H1 (cell line): ENCODE measurements around the gene TMEM183A. TPM values are rescaled to one million over a fixed set of nuclear protein-coding genes. Genes with fewer than 3 reads are reported as not detected.

Source experiments
- CTCF ChIA-PET: fragments of 300-600 bp; sonication (Branson Sonifier 250); formaldehyde crosslinking; loops from one replicate; lab custom pipeline; 2021; ENCODE audit not compliant: partially characterized antibody; lab: Charles Lee
- POLR2A ChIA-PET: fragments of 300-600 bp; sonication (Branson Sonifier 250); formaldehyde crosslinking; loops from one replicate; lab custom pipeline; 2021; ENCODE audit warnings: inconsistent platforms; ENCODE audit not compliant: partially characterized antibody; lab: Charles Lee
- DNase-seq, 2 experiments: peaks; one replicate each; pipeline versions ENCODE4 v3.0.0 to v3.0.0-alpha.2; 2010 to 2022; ENCODE audit warnings: low spot score in 2 of 2, low read depth in 1 of 2, mixed read lengths in 1 of 2
- FAIRE-seq: peaks from 2 replicates; lab custom pipeline; 2011; peaks lifted over from hg19 to GRCh38; lab: Jason Lieb, UNC
- H2AFZ ChIP-seq: 2 replicates; pipeline ENCODE4 v1.8.1; 2012; ENCODE audit warnings: low read length, inconsistent platforms
- H2AK5ac ChIP-seq: 2 replicates; pipeline ENCODE4 v1.6.1; 2013; ENCODE audit warnings: low read depth, low read length
- H2BK120ac ChIP-seq: replicated peaks from 2 replicates; pipeline ENCODE3; 2013; ENCODE audit warnings: low read depth, low read length, inconsistent platforms
- H2BK12ac ChIP-seq: 2 replicates; pipeline ENCODE4 v1.6.1; 2013; ENCODE audit warnings: low read depth, low read length
- H2BK15ac ChIP-seq: 2 replicates; pipeline ENCODE4 v1.6.1; 2013; ENCODE audit warnings: low read length
- H2BK20ac ChIP-seq: 2 replicates; pipeline ENCODE4 v1.6.1; 2013; ENCODE audit warnings: low read length
- H2BK5ac ChIP-seq: 2 replicates; pipeline ENCODE4 v1.6.1; 2013; ENCODE audit warnings: low read depth, low read length
- H3K14ac ChIP-seq: 2 replicates; pipeline ENCODE4 v1.6.1; 2013; ENCODE audit warnings: inconsistent platforms; ENCODE audit not compliant: insufficient read length
- H3K18ac ChIP-seq: 2 replicates; pipeline ENCODE4 v1.6.1; 2013; ENCODE audit warnings: low read length; ENCODE audit errors: extremely low read depth
- H3K23ac ChIP-seq: 2 replicates; pipeline ENCODE4 v1.6.1; 2013; ENCODE audit warnings: inconsistent platforms; ENCODE audit not compliant: insufficient read length
- H3K23me2 ChIP-seq: 2 replicates; pipeline ENCODE4 v1.6.1; 2013; ENCODE audit warnings: low read depth, low read length
- H3K27ac ChIP-seq: 2 replicates; pipeline ENCODE4 v1.6.1; 2011; ENCODE audit warnings: low read depth, low read length, inconsistent platforms
- H3K27me3 ChIP-seq, 4 experiments: replicated peaks in 1 of 4; 1 replicate in 1 of 4; 2 replicates in 3 of 4; pipeline versions ENCODE4 v1.6.1 to v1.8.1; 2011 to 2013; ENCODE audit warnings: low read length in 3 of 4, mild to moderate bottlenecking in 3 of 4, inconsistent platforms in 2 of 4, mixed read lengths in 2 of 4, moderate library complexity in 1 of 4; ENCODE audit not compliant: control insufficient read depth in 3 of 4, insufficient read depth in 3 of 4; ENCODE audit errors: extremely low read depth in 1 of 4
- H3K36me3 ChIP-seq, 4 experiments: 2 replicates each; pipeline versions ENCODE4 v1.6.1 to v1.8.1; 2011 to 2013; ENCODE audit warnings: mild to moderate bottlenecking in 4 of 4, low read length in 3 of 4, moderate library complexity in 2 of 4, control low read depth in 1 of 4, inconsistent platforms in 1 of 4; ENCODE audit not compliant: insufficient read depth in 4 of 4, control insufficient read depth in 2 of 4
- H3K4ac ChIP-seq: replicated peaks from 2 replicates; pipeline ENCODE3; 2013; ENCODE audit warnings: low read length, low read depth, mixed read lengths, inconsistent platforms; ENCODE audit not compliant: insufficient read length
- H3K4me1 ChIP-seq, 4 experiments: replicated peaks in 1 of 4; 1 replicate in 1 of 4; 2 replicates in 3 of 4; pipeline versions ENCODE4 v1.6.1 to v1.8.1; 2011 to 2013; ENCODE audit warnings: low read length in 3 of 4, inconsistent platforms in 2 of 4, mixed read lengths in 1 of 4; ENCODE audit not compliant: insufficient read depth in 4 of 4, control insufficient read depth in 3 of 4
- H3K4me2 ChIP-seq, 2 experiments: 2 replicates each; pipeline versions ENCODE4 v1.6.1 to v1.8.1; 2011 to 2013; ENCODE audit warnings: low read depth in 2 of 2, low read length in 2 of 2, control low read depth in 1 of 2, inconsistent platforms in 1 of 2, mild to moderate bottlenecking in 1 of 2; ENCODE audit not compliant: insufficient read depth in 1 of 2
- H3K4me3 ChIP-seq, 4 experiments: fragments of 200-600, 300-600 bp in 1 of 4; sonication (generic), shearing (Covaris generic), sonication (Bioruptor Twin) in 1 of 4; 2 replicates each; pipeline versions ENCODE4 v1.5.1 to v1.8.1; 2011 to 2016; ENCODE audit warnings: low read length in 4 of 4, low read depth in 3 of 4, control low read depth in 2 of 4, inconsistent platforms in 2 of 4, mild to moderate bottlenecking in 2 of 4, mixed read lengths in 1 of 4, moderate library complexity in 1 of 4; ENCODE audit not compliant: insufficient read depth in 2 of 4; ENCODE audit errors: extremely low read depth in 1 of 4
- H3K56ac ChIP-seq: replicated peaks from 2 replicates; pipeline ENCODE3; 2013; ENCODE audit warnings: low read depth, mild to moderate bottlenecking, mixed read lengths, low read length, inconsistent platforms; ENCODE audit not compliant: insufficient read length
- H3K79me1 ChIP-seq: 2 replicates; pipeline ENCODE4 v1.6.1; 2013; ENCODE audit warnings: low read depth, low read length, control low read depth
- H3K79me2 ChIP-seq, 2 experiments: 2 replicates each; pipeline versions ENCODE4 v1.6.1 to v1.8.1; 2012 to 2013; ENCODE audit warnings: low read length in 2 of 2, mild to moderate bottlenecking in 2 of 2, inconsistent platforms in 1 of 2; ENCODE audit not compliant: insufficient read depth in 2 of 2, control insufficient read depth in 1 of 2
- H3K9ac ChIP-seq, 4 experiments: replicated peaks in 1 of 4; 1 replicate in 1 of 4; 2 replicates in 3 of 4; pipeline versions ENCODE4 v1.6.1 to v1.8.1; 2011 to 2013; ENCODE audit warnings: low read depth in 3 of 4, low read length in 3 of 4, control low read depth in 2 of 4, mild to moderate bottlenecking in 2 of 4, moderate library complexity in 2 of 4, inconsistent platforms in 1 of 4; ENCODE audit errors: extremely low read depth in 1 of 4
- H3K9me3 ChIP-seq, 2 experiments: 2 replicates each; pipeline versions ENCODE4 v1.6.1 to v1.8.1; 2012 to 2013; ENCODE audit warnings: mild to moderate bottlenecking in 2 of 2, moderate library complexity in 2 of 2, control low read depth in 1 of 2, inconsistent platforms in 1 of 2, low read depth in 1 of 2, low read length in 1 of 2, mixed read lengths in 1 of 2; ENCODE audit not compliant: insufficient read depth in 2 of 2
- H4K20me1 ChIP-seq, 2 experiments: replicated peaks in 1 of 2; 2 replicates each; pipeline versions ENCODE3 to v1.8.1; 2011 to 2013; ENCODE audit warnings: inconsistent platforms in 2 of 2, low read length in 2 of 2, mild to moderate bottlenecking in 1 of 2; ENCODE audit not compliant: insufficient read depth in 2 of 2, control insufficient read depth in 1 of 2
- H4K5ac ChIP-seq: 2 replicates; pipeline ENCODE4 v1.6.1; 2013; ENCODE audit warnings: low read length, low read depth, mixed read lengths, inconsistent platforms; ENCODE audit not compliant: insufficient read length
- H4K8ac ChIP-seq: 2 replicates; pipeline ENCODE4 v1.8.0; 2013; ENCODE audit warnings: mild to moderate bottlenecking, moderate library complexity, low read length, inconsistent platforms; ENCODE audit not compliant: insufficient read depth; ENCODE audit errors: extremely low read depth
- H4K91ac ChIP-seq: replicated peaks from 2 replicates; pipeline ENCODE3; 2013; ENCODE audit warnings: low read length, mixed read lengths, inconsistent platforms; ENCODE audit not compliant: insufficient read length
- BACH1 ChIP-seq: IDR thresholded peaks from 2 replicates; pipeline ENCODE4 v1.6.1; 2012; ENCODE audit warnings: low read length, improper control_type of control experiment
- JUND ChIP-seq: IDR thresholded peaks from 2 replicates; pipeline ENCODE4 v1.6.1; 2011; ENCODE audit warnings: mild to moderate bottlenecking, improper control_type of control experiment, low read length
- MAFK ChIP-seq: IDR thresholded peaks from 2 replicates; pipeline ENCODE4 v1.6.1; 2012; ENCODE audit warnings: low read depth, mild to moderate bottlenecking, improper control_type of control experiment, low read length
- POU5F1 ChIP-seq: IDR thresholded peaks from 2 replicates; pipeline ENCODE4 v1.6.1; 2011; ENCODE audit warnings: low read depth, mild to moderate bottlenecking, low read length, moderate library complexity
- SAP30 ChIP-seq: fragments of 300-600 bp; sonication (generic); IDR thresholded peaks from 2 replicates; pipeline ENCODE4 v1.7.1; 2012; ENCODE audit warnings: low read length, moderate library complexity, mild to moderate bottlenecking, inconsistent platforms; ENCODE audit not compliant: insufficient read depth, insufficient replicate concordance
- SIRT6 ChIP-seq: IDR thresholded peaks from one replicate; pipeline ENCODE4 v1.7.1; 2012; ENCODE audit warnings: low read length, inconsistent platforms
- TCF12 ChIP-seq: IDR thresholded peaks from 2 replicates; pipeline ENCODE4 v1.6.1; 2011; ENCODE audit warnings: low read depth, mild to moderate bottlenecking, low read length
- WGBS, 2 experiments: shearing (Covaris generic) in 1 of 2; methylation state at CpG; one replicate each; pipeline versions ENCODE4 v1.1.6 to v1.1.7; 2013 to 2015; ENCODE audit warnings: low lambda C conversion rate in 2 of 2, mixed read lengths in 2 of 2, inconsistent platforms in 1 of 2, low coverage in 1 of 2, missing lambda C conversion rate in 1 of 2; ENCODE audit not compliant: insufficient replicate concordance in 2 of 2, insufficient coverage in 1 of 2, insufficient read length in 1 of 2; ENCODE audit errors: extremely low coverage in 1 of 2, missing lambda C conversion rate in 1 of 2; 5-methylcytosine and 5-hydroxymethylcytosine counted together
- polyA plus RNA-seq, 7 experiments: library from polyadenylated mRNA; depleted of rRNA in 3 of 7; stranded (reverse) in 5 of 7; unstranded in 2 of 7; fragments of >200 nt in 5 of 7; fragments of 200-250 nt in 2 of 7; gene quantifications; 1 replicate in 5 of 7; 2 replicates in 1 of 7; 4 replicates in 1 of 7; pipeline versions ENCODE4 v1.2.1 to v1.2.3, GENCODE V29; 2011 to 2013; ENCODE audit warnings: missing spikeins in 2 of 7, mixed read lengths in 2 of 7
- total RNA-seq: library from RNA; stranded (reverse); fragmentation: NEBNext Ultra II Directional; extraction: Animal tissue kit (Norgen Biotek cat#: 25700); gene quantifications from 2 replicates; pipeline ENCODE4 v1.2.1, GENCODE V29; 2021
- TF ChIP-seq, protein P1 (sequence below): IDR thresholded peaks from 2 replicates; pipeline ENCODE4 v1.6.1; 2012; ENCODE audit warnings: inconsistent platforms

The TMEM183A gene
- total and polyA plus RNA-seq, 2 of the 8 experiments (the other 6 are each of a cell fraction or from before 2014, with no cell fraction given), result 107 to 173 TPM

DNA sequence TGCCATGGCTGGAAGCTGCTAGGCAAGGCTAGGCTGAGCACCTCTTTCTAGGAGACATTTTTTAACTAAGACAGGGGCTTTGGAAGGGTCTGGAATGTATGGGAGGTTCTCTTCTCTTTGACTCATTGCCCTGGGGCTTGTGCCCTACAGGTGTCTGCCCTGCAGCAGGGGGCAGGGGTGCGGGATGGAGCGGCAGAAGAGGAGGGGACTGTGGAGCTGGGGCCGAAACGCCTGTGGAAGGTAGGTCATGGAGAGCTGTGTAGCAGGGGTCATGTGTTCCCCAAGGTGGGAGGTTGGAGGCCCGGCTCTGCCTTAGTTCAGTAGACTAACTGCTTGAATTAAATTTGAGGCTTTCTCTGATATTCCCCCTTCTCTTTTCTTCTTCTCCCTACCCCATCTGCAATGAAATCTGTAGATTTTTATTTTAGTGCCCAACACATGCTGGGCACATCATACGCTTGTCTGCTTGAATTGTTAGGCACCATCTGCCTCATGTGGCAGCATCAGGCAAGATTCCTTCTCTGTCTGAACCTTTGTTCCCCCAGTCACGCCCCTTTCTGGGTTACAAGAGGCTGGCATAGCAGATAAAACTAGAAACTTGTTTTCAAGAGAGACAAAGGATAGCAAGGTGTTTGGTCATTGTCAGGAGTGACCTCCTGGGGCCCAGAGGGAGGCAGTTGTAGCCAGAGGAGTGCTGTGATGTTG, 37.5 kb downstream of the TMEM183A start:
- H2AK5ac ChIP-seq, result no peak overlapping the region
- H4K5ac ChIP-seq, result no peak overlapping the region
- DNase-seq, result no peak
- H4K91ac ChIP-seq, result no peak overlapping the region
- H2BK120ac ChIP-seq, result no peak overlapping the region
- no peak overlapping the region for H2BK5ac ChIP-seq
- H3K14ac ChIP-seq, result no peak overlapping the region
- no peak overlapping the region for H3K9ac ChIP-seq
- H3K4me2 ChIP-seq, result no peak overlapping the region
- H3K9me3 ChIP-seq, result no peaks in the 10 kb centered on the region
- no peak overlapping the region for H3K18ac ChIP-seq
- no peak overlapping the region for H2AFZ ChIP-seq
- H4K20me1 ChIP-seq, result no peaks in the 10 kb centered on the region
- no peak overlapping the region for H4K8ac ChIP-seq
- no peak overlapping the region for H2BK20ac ChIP-seq
- H3K23me2 ChIP-seq, result no peaks in the 10 kb centered on the region
- no peaks in the 10 kb centered on the region for H3K79me2 ChIP-seq
- H3K4me3 ChIP-seq, result no peak overlapping the region
- H3K79me1 ChIP-seq, result 0 out of 2 replicates have a peak, but pooled peaks cover 4% of the 10 kb centered on the region
- 89% methylated on average over 7 of the region's 7 CpGs; no CpG with 5 or more reads in 1 of the 2 experiments for WGBS, 2 experiments
- peaks cover under 1 to 14% (median 7%) of the 10 kb centered on the region in 4 experiments for H3K4me1 ChIP-seq
- no peaks in the 10 kb centered on the region; a peak in 2 of 8 replicates for H3K36me3 ChIP-seq
- H2BK12ac ChIP-seq, result no peak overlapping the region
- H3K27me3 ChIP-seq, result no peaks in the 10 kb centered on the region
- ChIA-PET POLR2A (interaction anchor here (1.1 kb wide), 1 partner anchor 19 kb away, joined by 3 read pairs; no protein-coding TSS in a partner anchor), CTCF (interaction anchor here (1.1 to 49.7 kb wide), 8 partner anchors 2 to 225 kb away, joined by 3 to 1089 read pairs (median 210); partner anchors contain the start of genes ADORA1, MYBPH and PPFIA4)
- no peak overlapping the region for H2BK15ac ChIP-seq
- H3K4ac ChIP-seq, result no peak overlapping the region
- FAIRE-seq, result no peak
- H3K27ac ChIP-seq, result no peak overlapping the region
- H3K23ac ChIP-seq, result no peak overlapping the region
- TF ChIP-seq BACH1 (no peak), SAP30 (no peak), TCF12 (no peak), SIRT6 (no peak), MAFK (no peak), POU5F1 (no peak), JUND (no peak)
- TF ChIP-seq, protein P1, sequence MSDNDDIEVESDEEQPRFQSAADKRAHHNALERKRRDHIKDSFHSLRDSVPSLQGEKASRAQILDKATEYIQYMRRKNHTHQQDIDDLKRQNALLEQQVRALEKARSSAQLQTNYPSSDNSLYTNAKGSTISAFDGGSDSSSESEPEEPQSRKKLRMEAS, result no peak
- no peak overlapping the region for H3K56ac ChIP-seq
